IMR-90 (cell line): Measurements from ENCODE around the gene SLC25A52.

ENCODE experiments used
- BHLHE40 ChIP-seq: fragments of 150-350 bp; IDR thresholded peaks from 2 replicates; pipeline ENCODE4 v1.6.1; 2016; ENCODE audit warnings: mild to moderate bottlenecking, low read depth, low read length
- CEBPB ChIP-seq: IDR thresholded peaks from 2 replicates; pipeline ENCODE4 v1.6.1; 2012; ENCODE audit warnings: low read depth, low read length, improper control_type of control experiment
- CHD1 ChIP-seq: IDR thresholded peaks from 2 replicates; pipeline ENCODE4 v1.6.1; 2012; ENCODE audit warnings: low read depth, low read length, improper control_type of control experiment
- ELK1 ChIP-seq: fragments of 150-350 bp; IDR thresholded peaks from 2 replicates; pipeline ENCODE4 v1.6.1; 2016; ENCODE audit warnings: low read depth, mild to moderate bottlenecking, low read length, moderate library complexity, borderline replicate concordance
- FOS ChIP-seq: fragments of 150-350 bp; IDR thresholded peaks from 2 replicates; pipeline ENCODE4 v1.6.1; 2016; ENCODE audit warnings: low read depth, low read length
- MAFK ChIP-seq: IDR thresholded peaks from 2 replicates; pipeline ENCODE4 v1.6.1; 2012; ENCODE audit warnings: low read depth, low read length, improper control_type of control experiment
- MXI1 ChIP-seq: IDR thresholded peaks from 2 replicates; pipeline ENCODE4 v1.6.1; 2012; ENCODE audit warnings: low read depth, mild to moderate bottlenecking, low read length, moderate library complexity, borderline replicate concordance
- POLR2A ChIP-seq: IDR thresholded peaks from 2 replicates; pipeline ENCODE4 v1.6.1; 2012; ENCODE audit warnings: mild to moderate bottlenecking, low read depth, low read length
- RAD21 ChIP-seq: IDR thresholded peaks from 2 replicates; pipeline ENCODE4 v1.6.1; 2012; ENCODE audit warnings: low read length, improper control_type of control experiment
- RCOR1 ChIP-seq: IDR thresholded peaks from 2 replicates; pipeline ENCODE4 v1.6.1; 2012; ENCODE audit warnings: mild to moderate bottlenecking, low read length, improper control_type of control experiment; ENCODE audit not compliant: insufficient replicate concordance
- RFX5 ChIP-seq: IDR thresholded peaks from 2 replicates; pipeline ENCODE4 v1.8.0; 2012; ENCODE audit warnings: low read depth, mild to moderate bottlenecking, low read length, moderate library complexity
- SMC3 ChIP-seq: fragments of 150-350 bp; IDR thresholded peaks from 2 replicates; pipeline ENCODE4 v1.6.1; 2016; ENCODE audit warnings: low read depth, mild to moderate bottlenecking, antibody characterized with exemption, low read length, moderate library complexity
- TF ChIP-seq, protein P1 (sequence below): conservative IDR thresholded peaks from 2 replicates; pipeline ENCODE4 v1.5.1; 2012; ENCODE audit warnings: mild to moderate bottlenecking, low read depth, low read length, improper control_type of control experiment
- TF ChIP-seq, protein P2 (sequence below): fragments of 150-350 bp; IDR thresholded peaks from 2 replicates; pipeline ENCODE4 v1.6.1; 2017; ENCODE audit warnings: mild to moderate bottlenecking, antibody characterized with exemption, low read length, low read depth

DNA sequence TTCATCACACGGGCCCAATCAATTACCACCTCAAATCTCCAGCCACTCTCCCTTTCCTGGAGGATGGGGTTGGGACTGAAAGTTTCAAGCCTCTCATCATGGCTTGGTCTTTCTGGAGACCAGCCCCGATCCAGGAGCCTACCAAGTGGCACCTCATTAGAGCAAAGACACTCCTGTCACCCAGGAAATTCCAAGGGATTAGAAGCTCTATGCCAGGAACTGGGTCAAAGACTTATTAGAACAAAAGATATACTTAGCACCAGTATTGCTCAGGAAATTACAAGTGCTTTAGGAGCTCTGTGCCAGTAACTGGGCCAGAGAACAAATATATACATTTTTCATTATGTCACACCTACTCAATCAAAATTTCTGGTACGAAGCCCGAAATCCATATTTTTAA lies 14.3 kb downstream of the SLC25A52 start:
- TF ChIP-seq, protein P1, sequence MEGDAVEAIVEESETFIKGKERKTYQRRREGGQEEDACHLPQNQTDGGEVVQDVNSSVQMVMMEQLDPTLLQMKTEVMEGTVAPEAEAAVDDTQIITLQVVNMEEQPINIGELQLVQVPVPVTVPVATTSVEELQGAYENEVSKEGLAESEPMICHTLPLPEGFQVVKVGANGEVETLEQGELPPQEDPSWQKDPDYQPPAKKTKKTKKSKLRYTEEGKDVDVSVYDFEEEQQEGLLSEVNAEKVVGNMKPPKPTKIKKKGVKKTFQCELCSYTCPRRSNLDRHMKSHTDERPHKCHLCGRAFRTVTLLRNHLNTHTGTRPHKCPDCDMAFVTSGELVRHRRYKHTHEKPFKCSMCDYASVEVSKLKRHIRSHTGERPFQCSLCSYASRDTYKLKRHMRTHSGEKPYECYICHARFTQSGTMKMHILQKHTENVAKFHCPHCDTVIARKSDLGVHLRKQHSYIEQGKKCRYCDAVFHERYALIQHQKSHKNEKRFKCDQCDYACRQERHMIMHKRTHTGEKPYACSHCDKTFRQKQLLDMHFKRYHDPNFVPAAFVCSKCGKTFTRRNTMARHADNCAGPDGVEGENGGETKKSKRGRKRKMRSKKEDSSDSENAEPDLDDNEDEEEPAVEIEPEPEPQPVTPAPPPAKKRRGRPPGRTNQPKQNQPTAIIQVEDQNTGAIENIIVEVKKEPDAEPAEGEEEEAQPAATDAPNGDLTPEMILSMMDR = no peak
- no peak for TF ChIP-seq POLR2A
- no peak for TF ChIP-seq ELK1
- no peak for TF ChIP-seq BHLHE40
- TF ChIP-seq MXI1 = no peak
- no peak for TF ChIP-seq RFX5
- TF ChIP-seq MAFK = no peak
- no peak for TF ChIP-seq CHD1
- no peak for TF ChIP-seq FOS
- no peak for TF ChIP-seq RCOR1
- TF ChIP-seq, protein P2, sequence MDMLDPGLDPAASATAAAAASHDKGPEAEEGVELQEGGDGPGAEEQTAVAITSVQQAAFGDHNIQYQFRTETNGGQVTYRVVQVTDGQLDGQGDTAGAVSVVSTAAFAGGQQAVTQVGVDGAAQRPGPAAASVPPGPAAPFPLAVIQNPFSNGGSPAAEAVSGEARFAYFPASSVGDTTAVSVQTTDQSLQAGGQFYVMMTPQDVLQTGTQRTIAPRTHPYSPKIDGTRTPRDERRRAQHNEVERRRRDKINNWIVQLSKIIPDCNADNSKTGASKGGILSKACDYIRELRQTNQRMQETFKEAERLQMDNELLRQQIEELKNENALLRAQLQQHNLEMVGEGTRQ = no peak
- no peak for TF ChIP-seq SMC3
- TF ChIP-seq CEBPB = no peak
- TF ChIP-seq RAD21 = no peak
